Muscle layer of duodenum (tissue), 2 donors: ENCODE results near the gene SLC17A4.
"Not testable (repeated sequence)": the region's sequence is repeated elsewhere in the genome, so short reads cannot be mapped to it uniquely, and the experiment has no call there.

Source experiments
- H3K27ac ChIP-seq: one replicate; pipeline ENCODE4 v1.7.0; 2013; ENCODE audit warnings: mild to moderate bottlenecking, low read length
- H3K27me3 ChIP-seq: one replicate; pipeline ENCODE4 v1.7.0; 2013; ENCODE audit warnings: low read depth, mild to moderate bottlenecking, control low read depth, low read length
- H3K36me3 ChIP-seq, 2 donors: one replicate each; pipeline ENCODE4 v1.7.0; 2013; ENCODE audit warnings: low read length in 2 of 2, control low read depth in 1 of 2, mild to moderate bottlenecking in 1 of 2; ENCODE audit not compliant: insufficient read depth in 2 of 2, control insufficient read depth in 1 of 2
- H3K4me1 ChIP-seq, 2 donors: one replicate each; pipeline ENCODE4 v1.7.0; 2013; ENCODE audit warnings: low read length in 2 of 2, mild to moderate bottlenecking in 2 of 2, control low read depth in 1 of 2, moderate library complexity in 1 of 2; ENCODE audit not compliant: insufficient read depth in 2 of 2, control insufficient read depth in 1 of 2
- H3K4me3 ChIP-seq, 2 donors: one replicate each; pipeline ENCODE4 v1.7.0; 2013; ENCODE audit warnings: low read length in 2 of 2, low read depth in 1 of 2, mild to moderate bottlenecking in 1 of 2
- H3K9me3 ChIP-seq, 2 donors: one replicate each; pipeline ENCODE4 v1.7.0; 2013; ENCODE audit warnings: low read length in 2 of 2, control low read depth in 1 of 2, mild to moderate bottlenecking in 1 of 2; ENCODE audit not compliant: control insufficient read depth in 1 of 2
- donor health status: healthy.

SLC17A4 gene

DNA sequence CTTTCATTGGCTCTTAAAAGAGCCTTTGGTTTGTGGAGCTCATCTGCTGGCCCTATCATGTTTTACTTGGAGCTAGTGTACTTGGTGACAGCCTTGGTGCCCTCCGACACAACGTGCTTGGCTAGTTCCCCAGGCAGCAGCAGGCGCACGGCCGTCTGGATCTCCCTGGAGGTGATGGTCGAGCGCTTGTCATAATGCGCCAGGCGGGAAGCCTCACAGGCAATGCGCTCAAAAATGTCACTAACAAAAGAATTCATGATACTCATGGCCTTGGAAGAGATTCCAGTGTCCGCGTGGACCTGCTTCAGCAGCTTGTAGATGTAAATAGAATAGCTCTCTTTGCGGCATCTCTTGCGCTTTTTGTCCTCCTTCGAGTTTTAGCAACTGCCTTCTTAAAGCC lies 22.8 kb upstream of the SLC17A4 start:
- Histone ChIP-seq H3K9me3 (no peaks in the 10 kb centered on the region), H3K36me3 (no peaks in the 10 kb centered on the region), H3K4me3 (no peak overlapping the region), H3K4me1 (no peaks in the 10 kb centered on the region), H3K27ac (no peak overlapping the region), H3K27me3 (peaks cover 6% of the 10 kb centered on the region)

DNA sequence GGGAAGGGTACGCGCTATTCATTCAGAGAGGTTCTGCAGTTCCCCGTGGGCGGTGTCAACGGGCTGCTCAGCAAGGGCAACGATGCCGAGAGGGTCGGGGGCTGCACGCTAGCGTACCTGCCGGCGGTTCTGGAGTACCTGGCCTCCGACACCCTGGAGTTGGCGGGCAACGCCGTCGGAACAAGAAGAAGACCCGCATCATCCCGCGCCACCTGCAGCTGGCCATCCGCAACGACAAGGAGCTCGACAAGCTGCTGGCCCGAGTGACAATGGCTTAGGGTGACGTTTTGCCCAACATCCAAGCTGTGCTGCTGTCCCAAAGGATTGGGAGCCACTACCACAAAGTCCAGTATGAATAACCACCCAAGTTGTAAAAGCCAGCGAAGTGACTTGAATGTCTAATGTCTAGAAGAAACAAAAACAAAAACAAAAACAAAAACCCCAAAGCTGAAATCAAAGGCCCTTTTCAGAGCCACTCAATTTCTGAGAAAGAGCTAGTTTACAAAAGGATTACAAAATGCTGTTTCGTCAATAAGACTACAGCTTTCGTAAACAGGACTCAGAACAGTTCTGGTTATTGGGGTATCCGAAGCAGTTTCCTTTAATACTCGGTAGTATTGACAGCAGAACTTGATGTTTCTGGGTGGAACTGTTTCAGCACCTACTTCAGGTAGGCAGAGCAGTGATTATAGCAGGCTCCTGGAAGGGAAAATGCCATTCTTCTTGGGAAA lies 21.9 kb upstream of the SLC17A4 start:
- Histone ChIP-seq H3K4me1 (no peaks in the 10 kb centered on the region), H3K27ac (no peak overlapping the region), H3K9me3 (peaks cover 0 to 6% of the 10 kb centered on the region in 2 donors), H3K4me3 (no peak overlapping the region), H3K36me3 (no peaks in the 10 kb centered on the region), H3K27me3 (peaks cover 6% of the 10 kb centered on the region)

DNA sequence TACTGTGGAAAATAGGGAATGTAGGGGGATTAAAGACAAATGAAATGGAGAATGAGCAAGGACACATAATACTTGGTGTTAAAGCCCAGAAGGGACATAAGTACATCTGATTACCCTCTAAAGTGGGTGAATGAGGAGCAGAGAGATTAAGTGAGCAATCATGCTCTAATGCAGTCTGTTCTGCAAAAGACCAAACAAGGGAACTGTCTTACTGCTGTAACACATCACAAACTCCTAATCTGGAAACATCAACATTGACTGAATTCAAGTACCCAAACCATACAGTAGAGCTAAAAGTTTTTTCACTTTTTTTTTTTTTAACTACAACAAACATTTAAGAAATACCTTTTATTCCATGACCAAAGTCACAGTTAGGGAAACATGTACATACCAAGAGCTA lies 19.3 kb upstream of the SLC17A4 start:
- Histone ChIP-seq H3K27me3 (peaks cover 6% of the 10 kb centered on the region), H3K27ac (no peak overlapping the region), H3K4me3 (no peak overlapping the region), H3K4me1 (no peaks in the 10 kb centered on the region), H3K9me3 (peaks cover 0 to 9% of the 10 kb centered on the region in 2 donors), H3K36me3 (no peaks in the 10 kb centered on the region)

DNA sequence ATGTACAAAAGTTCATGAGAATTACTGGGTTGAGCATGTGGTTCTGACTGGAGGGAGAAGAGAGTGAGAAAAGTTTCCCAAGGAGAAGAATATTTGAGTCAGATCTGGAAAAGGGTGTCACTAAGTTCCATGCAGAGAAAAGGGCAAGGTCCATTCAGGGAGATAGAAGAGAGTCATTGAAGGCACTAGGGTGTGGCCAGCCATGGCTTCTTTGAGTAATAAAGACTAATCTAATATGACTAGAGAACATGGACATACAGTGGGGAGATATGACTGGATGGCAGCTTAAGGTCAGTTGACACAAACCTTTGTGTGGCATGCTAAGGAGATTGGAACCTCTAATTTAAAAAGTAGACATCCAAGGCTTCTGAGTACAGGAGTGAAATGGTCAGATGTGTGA lies 10.7 kb upstream of the SLC17A4 start:
- no peak overlapping the region for H3K4me3 ChIP-seq
- H3K9me3 ChIP-seq, result no peaks in the 10 kb centered on the region
- H3K27me3 ChIP-seq, result no peaks in the 10 kb centered on the region
- no peaks in the 10 kb centered on the region for H3K4me1 ChIP-seq
- H3K27ac ChIP-seq, result no peak overlapping the region
- no peaks in the 10 kb centered on the region for H3K36me3 ChIP-seq

DNA sequence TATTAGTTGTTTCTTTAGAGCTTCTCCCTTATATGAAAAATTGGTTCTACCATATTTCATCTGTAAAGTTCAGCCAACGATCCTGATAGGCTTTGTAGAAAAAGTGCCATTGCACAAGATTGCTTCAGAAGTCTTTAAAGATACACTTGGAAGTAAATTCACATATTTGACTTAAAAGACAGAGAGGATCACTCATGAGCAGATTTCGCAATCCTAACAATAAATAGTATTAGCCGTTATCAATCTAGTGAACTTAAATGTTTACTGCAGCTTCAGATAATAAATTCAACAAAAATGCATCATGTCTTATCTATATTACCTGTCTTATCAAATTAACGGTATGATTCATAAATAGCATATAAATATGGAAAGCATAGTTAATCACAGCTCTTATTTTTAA lies 8.7 kb upstream of the SLC17A4 start:
- Histone ChIP-seq H3K27ac (no peak overlapping the region), H3K36me3 (no peaks in the 10 kb centered on the region), H3K9me3 (no peaks in the 10 kb centered on the region), H3K27me3 (no peaks in the 10 kb centered on the region), H3K4me1 (no peaks in the 10 kb centered on the region), H3K4me3 (no peak overlapping the region)

DNA sequence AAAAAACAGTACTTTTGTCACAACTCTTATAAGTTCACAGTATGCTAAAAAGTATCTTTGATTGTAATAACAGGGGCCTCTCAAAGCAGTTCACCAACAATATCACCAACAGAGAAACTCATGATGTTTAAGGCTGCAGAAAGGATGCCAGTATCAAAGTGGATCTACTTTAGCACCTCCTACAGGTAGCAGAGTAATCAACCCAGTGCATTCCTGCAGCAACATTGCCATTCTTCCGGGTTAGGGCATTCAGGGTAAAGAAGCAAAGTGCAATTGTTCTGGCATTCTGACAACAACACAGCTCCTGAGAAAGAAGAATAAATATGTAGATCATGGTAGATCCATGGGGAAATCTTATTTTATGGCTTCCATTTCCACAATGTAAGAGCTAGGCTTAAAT lies 7.6 kb upstream of the SLC17A4 start:
- H3K9me3 ChIP-seq, result no peaks in the 10 kb centered on the region
- no peak overlapping the region for H3K4me3 ChIP-seq
- H3K27ac ChIP-seq, result no peak overlapping the region
- no peaks in the 10 kb centered on the region for H3K27me3 ChIP-seq
- H3K4me1 ChIP-seq, result no peaks in the 10 kb centered on the region
- H3K36me3 ChIP-seq, result no peaks in the 10 kb centered on the region

DNA sequence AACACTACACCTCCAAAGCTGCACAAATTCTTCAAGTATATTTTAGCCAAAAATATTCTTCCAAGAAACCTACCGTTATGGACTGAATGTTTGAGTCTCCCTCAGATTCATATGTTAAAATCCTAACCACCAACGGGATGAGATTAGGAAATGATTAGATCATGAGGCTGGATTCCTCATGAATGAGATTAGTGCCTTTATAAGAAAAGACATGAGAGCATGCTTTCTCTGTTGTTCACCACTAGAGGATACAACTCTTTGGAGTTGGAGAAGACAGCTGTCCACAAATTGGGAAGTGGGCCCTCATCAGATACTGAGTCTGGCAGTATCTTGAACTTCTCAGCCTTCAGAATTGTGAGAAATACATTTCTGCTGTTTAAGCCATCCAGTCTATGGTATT lies 7.1 kb upstream of the SLC17A4 start:
- Histone ChIP-seq H3K27ac (no peak overlapping the region), H3K4me3 (no peak overlapping the region), H3K27me3 (no peaks in the 10 kb centered on the region), H3K4me1 (no peaks in the 10 kb centered on the region), H3K36me3 (no peaks in the 10 kb centered on the region), H3K9me3 (no peaks in the 10 kb centered on the region)

DNA sequence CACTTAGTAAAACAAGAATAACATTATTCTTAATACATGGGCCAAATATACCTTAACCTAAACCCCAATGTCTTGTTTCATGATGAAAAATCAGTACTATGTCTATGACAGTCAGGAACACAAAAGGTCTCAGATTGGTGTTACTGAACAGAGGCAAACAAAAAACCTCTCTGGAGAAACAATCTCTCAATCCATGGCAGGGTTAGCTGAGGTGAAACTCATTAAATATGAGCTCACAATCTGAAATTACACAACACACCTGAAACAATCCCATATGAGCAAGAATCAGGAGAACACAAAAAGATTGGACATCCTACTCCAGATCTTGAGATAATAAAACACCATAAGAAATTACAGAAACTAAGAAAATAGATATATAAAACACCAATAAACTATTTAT lies 6.5 kb upstream of the SLC17A4 start:
- Histone ChIP-seq H3K36me3 (no peaks in the 10 kb centered on the region), H3K4me3 (no peak overlapping the region), H3K4me1 (no peaks in the 10 kb centered on the region), H3K27ac (no peak overlapping the region), H3K27me3 (no peaks in the 10 kb centered on the region), H3K9me3 (no peaks in the 10 kb centered on the region)

DNA sequence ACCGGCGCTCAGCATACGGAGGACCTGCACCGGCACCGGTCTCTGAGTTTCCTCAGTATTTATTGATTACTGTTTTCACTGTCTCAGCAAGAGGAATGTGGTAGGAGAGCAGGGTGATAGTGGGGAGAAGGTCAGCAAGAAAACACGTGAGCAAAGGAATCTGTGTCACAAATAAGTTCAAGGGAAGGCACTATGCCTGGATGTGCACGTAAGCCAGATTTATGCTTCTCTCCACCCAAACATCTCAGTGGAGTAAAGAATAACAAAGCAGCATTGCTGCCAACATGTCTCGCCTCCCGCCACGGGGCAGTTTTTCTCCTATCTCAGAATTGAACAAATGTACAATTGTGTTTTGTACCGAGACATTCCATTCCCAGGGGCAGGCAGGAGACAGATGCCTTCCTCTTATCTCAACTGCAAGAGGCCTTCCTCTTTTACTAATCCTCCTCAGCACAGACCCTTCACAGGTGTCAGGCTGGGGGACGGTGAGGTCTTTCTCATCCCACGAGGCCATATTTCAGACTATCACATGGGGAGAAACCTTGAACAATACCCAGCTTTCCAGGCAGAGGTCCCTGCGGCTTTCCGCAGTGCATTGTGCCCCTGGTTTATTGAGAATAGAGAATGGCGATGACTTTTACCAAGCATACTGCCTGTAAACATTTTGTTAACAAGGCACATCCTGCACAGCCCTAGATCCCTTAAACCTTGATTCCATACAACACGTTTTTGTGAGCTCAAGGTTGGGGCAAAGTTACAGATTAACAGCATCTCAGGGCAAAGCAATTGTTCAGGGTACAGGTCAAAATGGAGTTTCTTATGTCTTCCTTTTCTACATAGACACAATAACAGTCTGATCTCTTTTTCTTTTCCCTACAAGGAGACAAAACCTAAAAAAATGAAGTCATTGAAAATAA lies 5.7 kb upstream of the SLC17A4 start:
- H3K27me3 ChIP-seq, H3K36me3 ChIP-seq, H3K9me3 ChIP-seq, H3K4me1 ChIP-seq, H3K27ac ChIP-seq, H3K4me3 ChIP-seq: not testable (repeated sequence)

DNA sequence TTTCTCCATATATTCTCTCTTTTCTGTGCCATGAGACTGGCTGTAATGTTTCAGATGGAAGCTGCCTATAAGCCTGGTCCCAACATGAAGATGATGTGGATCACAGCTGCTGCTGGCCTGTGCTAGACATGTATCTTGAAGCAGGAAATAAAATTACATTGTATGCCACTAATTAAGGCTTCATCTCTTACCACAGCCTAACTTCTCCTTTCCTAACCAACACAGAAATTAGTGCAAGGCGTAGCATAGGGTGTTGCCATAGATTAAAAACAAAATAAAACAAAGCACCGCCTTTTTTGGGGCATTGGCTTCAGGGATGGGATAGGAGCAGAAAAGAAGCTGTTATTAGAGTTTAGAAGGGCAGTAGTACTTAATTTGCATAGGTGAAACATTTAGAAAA lies 4.7 kb upstream of the SLC17A4 start:
- Histone ChIP-seq H3K27ac (no peak overlapping the region), H3K4me3 (no peak overlapping the region), H3K9me3 (no peaks in the 10 kb centered on the region), H3K36me3 (no peaks in the 10 kb centered on the region), H3K4me1 (no peaks in the 10 kb centered on the region), H3K27me3 (no peaks in the 10 kb centered on the region)

DNA sequence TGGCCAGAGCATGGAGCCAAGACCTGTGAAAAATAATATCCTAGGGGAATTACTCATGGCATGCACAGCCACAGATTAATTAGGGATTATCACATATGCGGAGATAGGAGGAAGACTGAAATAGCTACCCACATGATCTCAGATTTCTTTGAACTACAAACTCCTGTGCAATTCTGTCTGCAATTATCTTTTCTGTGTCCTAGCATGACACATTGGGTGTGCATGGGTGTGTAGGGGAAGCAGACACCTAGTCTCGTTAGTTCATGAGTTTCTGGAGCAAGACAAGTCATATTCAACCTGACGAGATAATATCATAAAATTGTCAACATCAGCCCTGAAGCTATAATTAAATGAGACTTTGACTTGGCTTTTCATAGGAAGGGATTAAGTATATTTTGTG lies 3.6 kb upstream of the SLC17A4 start:
- Histone ChIP-seq H3K4me1 (no peaks in the 10 kb centered on the region), H3K36me3 (no peaks in the 10 kb centered on the region), H3K27me3 (no peaks in the 10 kb centered on the region), H3K27ac (no peak overlapping the region), H3K9me3 (no peaks in the 10 kb centered on the region), H3K4me3 (no peak overlapping the region)
